ENCODE results near the gene ZNF837.

ZNF837 gene

DNA sequence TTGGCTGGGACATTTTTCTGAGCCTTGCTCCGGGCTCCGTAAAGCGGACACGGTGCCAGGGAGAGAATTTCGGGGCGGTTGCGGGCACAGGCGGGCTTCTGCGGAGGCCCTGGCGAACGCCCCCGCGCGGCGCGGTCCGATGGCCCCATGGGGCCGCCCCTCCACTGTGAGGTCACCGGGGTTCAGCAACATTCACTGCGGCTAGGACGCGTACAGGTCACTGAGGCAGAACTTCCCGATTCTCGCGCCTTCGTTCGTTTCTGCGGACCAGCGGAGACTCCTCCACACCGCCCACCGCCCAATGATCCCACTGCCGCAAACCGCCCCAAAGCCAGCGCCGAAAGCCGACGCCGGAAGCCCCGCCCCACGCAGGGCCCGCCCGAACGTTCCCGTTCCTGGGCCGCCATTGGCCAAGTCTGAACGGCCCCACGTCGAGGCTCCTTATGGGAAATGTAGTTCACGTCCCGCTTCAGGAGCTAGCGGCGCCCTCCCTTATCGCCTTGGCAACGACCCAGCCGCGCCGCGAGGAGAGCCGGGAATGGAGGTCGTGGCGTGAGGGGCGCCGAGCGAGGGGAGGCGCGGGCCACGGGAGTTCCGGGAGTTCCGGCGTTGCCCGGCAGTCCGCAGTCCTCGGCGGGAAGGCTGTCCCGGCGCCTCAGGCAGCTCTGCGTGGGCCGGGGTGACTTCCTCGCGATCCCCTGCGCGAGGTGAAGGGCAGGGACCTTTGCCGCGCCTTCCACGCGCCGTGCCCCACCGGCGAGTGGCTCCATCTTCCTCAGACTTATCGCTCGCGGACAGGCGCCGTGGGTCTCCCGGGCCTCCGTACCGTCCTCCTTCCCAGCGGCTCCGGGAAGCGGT lies 27.6 kb upstream of the ZNF837 start, which contains the start of gene ZNF584 (continued):
- TF ChIP-seq ZNF175 (tag by site-specific recombination; IDR thresholded peaks at IDR 0.05), result no peak
- no peak for TF ChIP-seq ZNF555 (tag by site-specific recombination; conservative IDR thresholded peaks at IDR 0.05)
- TF ChIP-seq ZNF394 (tag by site-specific recombination; IDR thresholded peaks at IDR 0.05; ENCODE audit: borderline replicate concordance), result peak; percentile 20; the same call in 1 of the 2 replicates
- no peak for TF ChIP-seq ZNF133 (tag by site-specific recombination; IDR thresholded peaks at IDR 0.05)
- TF ChIP-seq ZNF140 (tag by site-specific recombination; IDR thresholded peaks at IDR 0.05), result no peak
- no peak for TF ChIP-seq PRDM1 (tag by site-specific recombination; IDR thresholded peaks at IDR 0.05)
- TF ChIP-seq, protein P1, sequence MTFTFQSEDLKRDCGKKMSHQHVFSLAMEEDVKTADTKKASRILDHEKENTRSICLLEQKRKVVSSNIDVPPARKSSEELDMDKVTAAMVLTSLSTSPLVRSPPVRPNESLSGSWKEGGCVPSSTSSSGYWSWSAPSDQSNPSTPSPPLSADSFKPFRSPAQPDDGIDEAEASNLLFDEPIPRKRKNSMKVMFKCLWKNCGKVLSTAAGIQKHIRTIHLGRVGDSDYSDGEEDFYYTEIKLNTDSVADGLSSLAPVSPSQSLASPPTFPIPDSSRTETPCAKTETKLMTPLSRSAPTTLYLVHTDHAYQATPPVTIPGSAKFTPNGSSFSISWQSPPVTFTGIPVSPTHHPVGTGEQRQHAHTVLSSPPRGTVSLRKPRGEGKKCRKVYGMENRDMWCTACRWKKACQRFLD (tag by site-specific recombination; IDR thresholded peaks at IDR 0.05), result no peak
- TF ChIP-seq HOXD13 (CRISPR knock-in tag; IDR thresholded peaks at IDR 0.05; ENCODE audit: borderline replicate concordance), result no peak
- TF ChIP-seq, protein P2, sequence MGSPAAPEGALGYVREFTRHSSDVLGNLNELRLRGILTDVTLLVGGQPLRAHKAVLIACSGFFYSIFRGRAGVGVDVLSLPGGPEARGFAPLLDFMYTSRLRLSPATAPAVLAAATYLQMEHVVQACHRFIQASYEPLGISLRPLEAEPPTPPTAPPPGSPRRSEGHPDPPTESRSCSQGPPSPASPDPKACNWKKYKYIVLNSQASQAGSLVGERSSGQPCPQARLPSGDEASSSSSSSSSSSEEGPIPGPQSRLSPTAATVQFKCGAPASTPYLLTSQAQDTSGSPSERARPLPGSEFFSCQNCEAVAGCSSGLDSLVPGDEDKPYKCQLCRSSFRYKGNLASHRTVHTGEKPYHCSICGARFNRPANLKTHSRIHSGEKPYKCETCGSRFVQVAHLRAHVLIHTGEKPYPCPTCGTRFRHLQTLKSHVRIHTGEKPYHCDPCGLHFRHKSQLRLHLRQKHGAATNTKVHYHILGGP (tag by site-specific recombination; IDR thresholded peaks at IDR 0.05), result no peak
- no peak; the same call in 1 of the 2 replicates for TF ChIP-seq OVOL3 (tag by site-specific recombination; IDR thresholded peaks at IDR 0.05)
- TF ChIP-seq ZNF132 (tag by site-specific recombination; IDR thresholded peaks at IDR 0.05; ENCODE audit: borderline replicate concordance), result no peak
- TF ChIP-seq ZNF335 (tag by site-specific recombination; conservative IDR thresholded peaks at IDR 0.05), result peak; percentile 92
- no peak for TF ChIP-seq ZNF501 (tag by site-specific recombination; IDR thresholded peaks at IDR 0.05)
- TF ChIP-seq ZNF155 (tag by site-specific recombination; IDR thresholded peaks at IDR 0.05), result no peak
- no peak for TF ChIP-seq ZNF514 (tag by site-specific recombination; IDR thresholded peaks at IDR 0.05)
- no peak for TF ChIP-seq FEZF1 (tag by site-specific recombination; IDR thresholded peaks at IDR 0.05)
- TF ChIP-seq SP2 (tag by site-specific recombination; IDR thresholded peaks at IDR 0.05), result peak; percentile 95
- TF ChIP-seq ZBTB48 (tag by site-specific recombination; IDR thresholded peaks at IDR 0.05), result no peak; the same call in 1 of the 2 replicates
- TF ChIP-seq KLF9 (tag by site-specific recombination; IDR thresholded peaks at IDR 0.05; ENCODE audit: low read depth), result peak; percentile 80
- no peak for TF ChIP-seq GFI1B (tag by site-specific recombination; IDR thresholded peaks at IDR 0.05)
- no peak for TF ChIP-seq ZNF677 (tag by site-specific recombination; IDR thresholded peaks at IDR 0.05)
- TF ChIP-seq ZNF610 (tag by site-specific recombination; IDR thresholded peaks at IDR 0.05; ENCODE audit: borderline replicate concordance), result peak; percentile 63; the same call in 1 of the 2 replicates
- TF ChIP-seq ZNF530 (tag by site-specific recombination; IDR thresholded peaks at IDR 0.05; ENCODE audit: low read depth), result no peak
- no peak for TF ChIP-seq ZNF350 (tag by site-specific recombination; IDR thresholded peaks at IDR 0.05)
- no peak for TF ChIP-seq ZNF423 (tag by site-specific recombination; IDR thresholded peaks at IDR 0.05)
- peak; percentile 28; the same call in 1 of the 2 replicates for TF ChIP-seq ZNF843 (tag by site-specific recombination; IDR thresholded peaks at IDR 0.05)
- no peak for TF ChIP-seq ZNF623 (tag by site-specific recombination; IDR thresholded peaks at IDR 0.05)
- TF ChIP-seq ZNF248 (tag by site-specific recombination; IDR thresholded peaks at IDR 0.05), result 0 out of 2 replicates have a peak, but pooled peaks have one; percentile 39
- TF ChIP-seq ZNF146 (tag by site-specific recombination; IDR thresholded peaks at IDR 0.05), result no peak
- no peak for TF ChIP-seq ZNF302 (tag by site-specific recombination; IDR thresholded peaks at IDR 0.05; ENCODE audit: low read depth)
- TF ChIP-seq ZNF266 (tag by site-specific recombination; IDR thresholded peaks at IDR 0.05; ENCODE audit: low read depth), result no peak
- TF ChIP-seq, protein P3, sequence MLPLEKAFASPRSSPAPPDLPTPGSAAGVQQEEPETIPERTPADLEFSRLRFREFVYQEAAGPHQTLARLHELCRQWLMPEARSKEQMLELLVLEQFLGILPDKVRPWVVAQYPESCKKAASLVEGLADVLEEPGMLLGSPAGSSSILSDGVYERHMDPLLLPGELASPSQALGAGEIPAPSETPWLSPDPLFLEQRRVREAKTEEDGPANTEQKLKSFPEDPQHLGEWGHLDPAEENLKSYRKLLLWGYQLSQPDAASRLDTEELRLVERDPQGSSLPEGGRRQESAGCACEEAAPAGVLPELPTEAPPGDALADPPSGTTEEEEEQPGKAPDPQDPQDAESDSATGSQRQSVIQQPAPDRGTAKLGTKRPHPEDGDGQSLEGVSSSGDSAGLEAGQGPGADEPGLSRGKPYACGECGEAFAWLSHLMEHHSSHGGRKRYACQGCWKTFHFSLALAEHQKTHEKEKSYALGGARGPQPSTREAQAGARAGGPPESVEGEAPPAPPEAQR (tag by site-specific recombination; IDR thresholded peaks at IDR 0.05), result no peak
- TF ChIP-seq, protein P4, sequence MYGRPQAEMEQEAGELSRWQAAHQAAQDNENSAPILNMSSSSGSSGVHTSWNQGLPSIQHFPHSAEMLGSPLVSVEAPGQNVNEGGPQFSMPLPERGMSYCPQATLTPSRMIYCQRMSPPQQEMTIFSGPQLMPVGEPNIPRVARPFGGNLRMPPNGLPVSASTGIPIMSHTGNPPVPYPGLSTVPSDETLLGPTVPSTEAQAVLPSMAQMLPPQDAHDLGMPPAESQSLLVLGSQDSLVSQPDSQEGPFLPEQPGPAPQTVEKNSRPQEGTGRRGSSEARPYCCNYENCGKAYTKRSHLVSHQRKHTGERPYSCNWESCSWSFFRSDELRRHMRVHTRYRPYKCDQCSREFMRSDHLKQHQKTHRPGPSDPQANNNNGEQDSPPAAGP (tag by site-specific recombination; IDR thresholded peaks at IDR 0.05), result peak; percentile 50; the same call in 1 of the 2 replicates
- TF ChIP-seq MZF1 (tag by site-specific recombination; IDR thresholded peaks at IDR 0.05; ENCODE audit: borderline replicate concordance), result peak; percentile 40; the same call in 1 of the 2 replicates
- TF ChIP-seq ZNF76 (tag by site-specific recombination; IDR thresholded peaks at IDR 0.05; ENCODE audit: borderline replicate concordance, low read depth), result peak; percentile 95
- TF ChIP-seq ZNF426 (tag by site-specific recombination; IDR thresholded peaks at IDR 0.05), result no peak
- TF ChIP-seq KLF16 (tag by site-specific recombination; IDR thresholded peaks at IDR 0.05), result peak; percentile 88
- peak; percentile 62 for TF ChIP-seq SP7 (tag by site-specific recombination; IDR thresholded peaks at IDR 0.05)

All from HEK293 (cell line).